WTC11 (cell line): Measurements from ENCODE around the gene GOLGA3. TPM values are rescaled to one million over a fixed set of nuclear protein-coding genes. Genes with fewer than 3 reads are reported as not detected.

ENCODE experiments used
- ATAC-seq: fragments of 200-7000 bp; cut with Tn5 transposase; 2 replicates; pipeline ENCODE4 v1.10.0; 2021; ENCODE audit warnings: mild to moderate bottlenecking, moderate library complexity
- CTCF ChIA-PET: fragments of 300-600 bp; sonication (Branson Sonifier 250); formaldehyde crosslinking; loops from one replicate; lab custom pipeline; 2021; ENCODE audit warnings: antibody characterized with exemption; lab: Charles Lee
- POLR2A ChIA-PET: fragments of 350-600 bp; sonication (Branson Sonifier 250); formaldehyde crosslinking; loops from one replicate; lab custom pipeline; 2021; ENCODE audit warnings: antibody characterized with exemption; lab: Charles Lee
- DNase-seq: peaks from one replicate; pipeline ENCODE4 v3.0.0; 2021; ENCODE audit warnings: low spot score
- H3K27ac Mint-ChIP-seq: 2 replicates; pipeline ENCODE4 v1.8.0; 2021; ENCODE audit warnings: mixed read lengths
- H3K27me3 Mint-ChIP-seq: 2 replicates; pipeline ENCODE4 v1.8.0; 2021; ENCODE audit warnings: low read depth, mild to moderate bottlenecking, moderate library complexity, mixed read lengths
- H3K36me3 Mint-ChIP-seq: 2 replicates; pipeline ENCODE4 v1.8.0; 2021; ENCODE audit warnings: mixed read lengths
- H3K4me1 Mint-ChIP-seq: 2 replicates; pipeline ENCODE4 v1.8.0; 2022; ENCODE audit warnings: mixed read lengths
- H3K4me3 Mint-ChIP-seq: 2 replicates; pipeline ENCODE4 v1.8.0; 2021; ENCODE audit warnings: mild to moderate bottlenecking, moderate library complexity, mixed read lengths
- H3K9me3 Mint-ChIP-seq: 2 replicates; pipeline ENCODE4 v1.8.0; 2021; ENCODE audit warnings: mixed read lengths
- AR ChIP-seq: fragments of 250-450 bp; sonication (Bioruptor Pico); IDR thresholded peaks from 2 replicates; pipeline ENCODE4 v1.9.0; 2021; ENCODE audit warnings: mild to moderate bottlenecking
- ELF4 ChIP-seq: sonication (generic); formaldehyde crosslinking; IDR thresholded peaks from 2 replicates; pipeline ENCODE4 v1.8.1; 2022; ENCODE audit warnings: low read depth, mild to moderate bottlenecking, moderate library complexity, missing genetic modification reagents
- ERG ChIP-seq: fragments of 250-450 bp; sonication (Bioruptor Pico); IDR thresholded peaks from 2 replicates; pipeline ENCODE4 v1.8.0; 2021; ENCODE audit warnings: mild to moderate bottlenecking
- FOXK1 ChIP-seq: sonication (generic); formaldehyde crosslinking; IDR thresholded peaks from 2 replicates; pipeline ENCODE4 v1.8.0; 2022; ENCODE audit warnings: mild to moderate bottlenecking, moderate library complexity, missing genetic modification reagents
- GABPB1 ChIP-seq: sonication (generic); formaldehyde crosslinking; IDR thresholded peaks from 2 replicates; pipeline ENCODE4 v1.8.1; 2023; ENCODE audit warnings: mild to moderate bottlenecking, missing genetic modification reagents
- GTF2I ChIP-seq: fragments of 250-450 bp; sonication (Bioruptor Pico); conservative IDR thresholded peaks from 2 replicates; pipeline ENCODE4 v1.4.0; 2021; ENCODE audit warnings: mild to moderate bottlenecking
- HMGA2 ChIP-seq: fragments of 250-450 bp; sonication (Bioruptor Pico); IDR thresholded peaks from 2 replicates; pipeline ENCODE4 v1.4.0; 2021; ENCODE audit warnings: mild to moderate bottlenecking, moderate library complexity
- MAX ChIP-seq: sonication (generic); formaldehyde crosslinking; IDR thresholded peaks from 2 replicates; pipeline ENCODE4 v1.8.0; 2022; ENCODE audit warnings: mild to moderate bottlenecking, missing genetic modification reagents
- MYBL2 ChIP-seq: sonication (generic); formaldehyde crosslinking; IDR thresholded peaks from 2 replicates; pipeline ENCODE4 v1.8.1; 2023; ENCODE audit warnings: mild to moderate bottlenecking, moderate library complexity, missing genetic modification reagents
- NFATC4 ChIP-seq: fragments of 250-450 bp; sonication (Bioruptor Pico); IDR thresholded peaks from 2 replicates; pipeline ENCODE4 v1.9.0; 2021; ENCODE audit warnings: mild to moderate bottlenecking
- NFE2L1 ChIP-seq: sonication (generic); formaldehyde crosslinking; IDR thresholded peaks from 2 replicates; pipeline ENCODE4 v1.8.1; 2023; ENCODE audit warnings: missing genetic modification reagents
- RELA ChIP-seq: sonication (generic); formaldehyde crosslinking; IDR thresholded peaks from 2 replicates; pipeline ENCODE4 v1.8.1; 2022; ENCODE audit warnings: missing genetic modification reagents, mild to moderate bottlenecking, borderline replicate concordance
- RORB ChIP-seq: fragments of 250-450 bp; sonication (Bioruptor Pico); IDR thresholded peaks from 2 replicates; pipeline ENCODE4 v1.9.0; 2021; ENCODE audit warnings: mild to moderate bottlenecking
- SMAD4 ChIP-seq: sonication (generic); formaldehyde crosslinking; IDR thresholded peaks from 2 replicates; pipeline ENCODE4 v1.8.0; 2022; ENCODE audit warnings: mild to moderate bottlenecking, missing genetic modification reagents
- STAT6 ChIP-seq: sonication (generic); formaldehyde crosslinking; conservative IDR thresholded peaks from 2 replicates; pipeline ENCODE4 v1.8.1; 2023; ENCODE audit warnings: mild to moderate bottlenecking, low read depth, missing genetic modification reagents, moderate library complexity
- TEAD1 ChIP-seq: sonication (generic); formaldehyde crosslinking; IDR thresholded peaks from 2 replicates; pipeline ENCODE4 v1.8.0; 2022; ENCODE audit warnings: mild to moderate bottlenecking, missing genetic modification reagents
- ZMAT4 ChIP-seq: fragments of 250-450 bp; sonication (Bioruptor Pico); IDR thresholded peaks from 2 replicates; pipeline ENCODE4 v1.9.0; 2021; ENCODE audit warnings: mild to moderate bottlenecking
- ZNF232 ChIP-seq: sonication (generic); formaldehyde crosslinking; IDR thresholded peaks from 2 replicates; pipeline ENCODE4 v1.8.0; 2022; ENCODE audit warnings: mild to moderate bottlenecking, missing genetic modification reagents
- ZNF281 ChIP-seq: sonication (generic); formaldehyde crosslinking; IDR thresholded peaks from 2 replicates; pipeline ENCODE4 v1.8.0; 2023; ENCODE audit warnings: mild to moderate bottlenecking, missing genetic modification reagents
- ZNF425 ChIP-seq: fragments of 250-450 bp; sonication (Bioruptor Pico); conservative IDR thresholded peaks from 2 replicates; pipeline ENCODE4 v1.9.0; 2021; ENCODE audit warnings: mild to moderate bottlenecking
- total RNA-seq: library from RNA; stranded (reverse); gene quantifications from 3 replicates; pipeline ENCODE4 v1.2.3, GENCODE V29; 2021

The GOLGA3 gene
- total RNA-seq, 1 experiment from 2014 or later: 47.8 TPM

GRCh38 chr12:132837693-132838409, 9.2 kb upstream of the GOLGA3 start:
- no peaks in the 10 kb centered on the region for H3K27me3 Mint-ChIP-seq
- H3K27ac Mint-ChIP-seq: no peak overlapping the region
- TF ChIP-seq NFATC4 (CRISPR knock-in tag) (no peak), ZNF232 (CRISPR knock-in tag) (no peak), ERG (CRISPR knock-in tag) (no peak), GTF2I (CRISPR knock-in tag) (no peak), MYBL2 (CRISPR knock-in tag) (no peak), MAX (CRISPR knock-in tag) (no peak), ZMAT4 (CRISPR knock-in tag) (no peak), ZNF425 (CRISPR knock-in tag) (no peak), SMAD4 (CRISPR knock-in tag) (no peak), AR (CRISPR knock-in tag) (no peak), HMGA2 (CRISPR knock-in tag) (no peak), RELA (CRISPR knock-in tag) (no peak)
- H3K4me1 Mint-ChIP-seq: no peaks in the 10 kb centered on the region
- no peak for DNase-seq
- ChIA-PET CTCF (interaction anchor here (0.9 kb wide), 1 partner anchor 69 kb away, joined by 3 read pairs; no protein-coding TSS in a partner anchor), POLR2A (interaction anchor here (1.1 to 1.2 kb wide), 2 partner anchors 10 to 12 kb away, joined by 3 to 4 read pairs; no protein-coding TSS in a partner anchor)
- H3K4me3 Mint-ChIP-seq: no peak overlapping the region
- H3K36me3 Mint-ChIP-seq: peaks cover 24% of the 10 kb centered on the region
- H3K9me3 Mint-ChIP-seq: no peaks in the 10 kb centered on the region
- peak; percentile 27; the same call in 1 of the 2 replicates for ATAC-seq

GRCh38 chr12:132836795-132837331, 8.2 kb upstream of the GOLGA3 start:
- Mint-ChIP-seq H3K36me3 (peaks cover 16% of the 10 kb centered on the region), H3K4me3 (no peak overlapping the region), H3K9me3 (no peaks in the 10 kb centered on the region), H3K4me1 (no peaks in the 10 kb centered on the region), H3K27ac (peak overlapping the region; percentile 49; the same call in 1 of the 2 replicates), H3K27me3 (no peaks in the 10 kb centered on the region)
- ATAC-seq (no peak), DNase-seq (no peak)
- POLR2A ChIA-PET: no interaction called here
- CTCF ChIA-PET: interaction anchor here (0.9 kb wide), 1 partner anchor 68 kb away, joined by 3 read pairs; no protein-coding TSS in a partner anchor
- TF ChIP-seq RORB (CRISPR knock-in tag) (no peak), GTF2I (CRISPR knock-in tag) (no peak), TEAD1 (no peak), GABPB1 (CRISPR knock-in tag) (no peak), MYBL2 (CRISPR knock-in tag) (no peak), NFE2L1 (CRISPR knock-in tag) (no peak), ELF4 (CRISPR knock-in tag) (no peak), ZNF281 (CRISPR knock-in tag) (no peak), STAT6 (CRISPR knock-in tag) (no peak), ZMAT4 (CRISPR knock-in tag) (no peak), NFATC4 (CRISPR knock-in tag) (no peak), FOXK1 (no peak)
